GM12892 (cell line): ENCODE measurements around the gene CDIPT.

Experiments
- POLR2A ChIP-seq: IDR thresholded peaks from 2 replicates; pipeline ENCODE4 v1.6.1; 2011; ENCODE audit warnings: low read depth, low read length, control low read depth
- POLR2AphosphoS5 ChIP-seq: IDR thresholded peaks from 2 replicates; pipeline ENCODE4 v1.6.1; 2011; ENCODE audit warnings: low read depth, low read length, control low read depth
- TAF1 ChIP-seq: IDR thresholded peaks from 2 replicates; pipeline ENCODE4 v1.6.1; 2011; ENCODE audit warnings: low read depth, mild to moderate bottlenecking, control low read depth, low read length, borderline replicate concordance

DNA sequence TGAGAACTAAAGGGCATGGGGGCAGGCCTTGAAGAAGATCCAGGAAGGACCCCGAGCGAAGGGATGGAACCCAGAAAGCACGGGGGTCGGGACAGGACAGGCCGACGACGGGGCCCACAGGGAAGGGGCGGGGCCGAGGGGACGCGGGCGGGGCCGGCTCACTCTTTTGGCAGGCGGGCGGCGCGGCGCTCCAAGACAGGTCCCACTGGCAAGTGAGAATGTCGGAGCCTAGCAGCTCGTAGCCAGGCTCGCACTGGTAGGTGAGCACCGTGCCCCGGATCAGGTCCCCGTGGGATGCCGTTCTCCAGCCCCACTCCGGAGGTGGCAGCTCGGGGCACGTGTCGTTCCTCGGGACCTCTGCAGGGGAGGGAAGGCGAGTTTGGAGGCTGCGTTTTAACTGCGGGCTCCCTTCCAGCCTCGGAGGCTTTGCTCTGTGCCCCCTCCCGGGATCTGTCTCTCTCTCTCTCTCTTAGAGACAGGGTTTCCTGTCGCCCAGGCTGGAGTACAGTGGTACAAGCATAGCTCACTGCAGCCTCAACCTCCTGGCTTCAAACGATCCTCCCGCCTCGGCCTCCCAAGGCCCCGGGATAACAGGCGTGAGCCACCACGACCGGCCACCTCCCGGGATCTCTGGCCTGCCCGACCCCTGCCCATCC lies 13.7 kb upstream of the CDIPT start:
- TF ChIP-seq POLR2AphosphoS5 (no peak), POLR2A (no peak), TAF1 (no peak)
